Measurements from ENCODE around the gene LMX1B.

The LMX1B gene

DNA sequence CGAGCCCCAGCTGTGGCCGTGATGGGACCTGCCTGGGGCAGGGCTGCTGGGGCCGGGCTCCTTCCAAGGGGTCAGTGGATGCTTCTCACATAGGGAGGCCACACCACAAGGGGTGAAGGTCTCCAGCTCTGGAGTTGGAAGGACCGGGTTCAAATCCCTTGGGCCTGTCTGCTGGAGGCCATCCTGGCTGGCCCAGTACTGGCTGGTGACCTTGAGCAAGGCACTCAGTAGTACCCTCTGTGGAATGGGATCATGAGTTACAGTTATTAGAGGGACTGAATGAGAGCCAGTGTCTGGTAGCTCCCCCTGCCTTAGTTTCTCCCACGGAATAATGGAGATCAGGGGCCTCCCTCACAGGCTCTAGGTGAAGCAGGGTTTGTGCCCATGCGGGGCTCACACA is 58.3 kb downstream of the LMX1B start (continued):
- TF ChIP-seq, protein P1, sequence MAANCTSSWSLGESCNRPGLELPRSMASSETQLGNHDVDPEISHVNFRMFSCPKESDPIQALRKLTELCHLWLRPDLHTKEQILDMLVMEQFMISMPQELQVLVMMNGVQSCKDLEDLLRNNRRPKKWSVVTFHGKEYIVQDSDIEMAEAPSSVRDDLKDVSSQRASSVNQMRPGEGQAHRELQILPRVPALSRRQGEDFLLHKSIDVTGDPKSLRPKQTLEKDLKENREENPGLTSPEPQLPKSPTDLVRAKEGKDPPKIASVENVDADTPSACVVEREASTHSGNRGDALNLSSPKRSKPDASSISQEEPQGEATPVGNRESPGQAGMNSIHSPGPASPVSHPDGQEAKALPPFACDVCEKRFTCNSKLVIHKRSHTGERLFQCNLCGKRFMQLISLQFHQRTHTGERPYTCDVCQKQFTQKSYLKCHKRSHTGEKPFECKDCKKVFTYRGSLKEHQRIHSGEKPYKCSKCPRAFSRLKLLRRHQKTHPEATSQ (tag by site-specific recombination; IDR thresholded peaks at IDR 0.05), result no peak
- TF ChIP-seq ZNF830 (tag by site-specific recombination; IDR thresholded peaks at IDR 0.05; ENCODE audit: low read depth), result no peak
- TF ChIP-seq, protein P2, sequence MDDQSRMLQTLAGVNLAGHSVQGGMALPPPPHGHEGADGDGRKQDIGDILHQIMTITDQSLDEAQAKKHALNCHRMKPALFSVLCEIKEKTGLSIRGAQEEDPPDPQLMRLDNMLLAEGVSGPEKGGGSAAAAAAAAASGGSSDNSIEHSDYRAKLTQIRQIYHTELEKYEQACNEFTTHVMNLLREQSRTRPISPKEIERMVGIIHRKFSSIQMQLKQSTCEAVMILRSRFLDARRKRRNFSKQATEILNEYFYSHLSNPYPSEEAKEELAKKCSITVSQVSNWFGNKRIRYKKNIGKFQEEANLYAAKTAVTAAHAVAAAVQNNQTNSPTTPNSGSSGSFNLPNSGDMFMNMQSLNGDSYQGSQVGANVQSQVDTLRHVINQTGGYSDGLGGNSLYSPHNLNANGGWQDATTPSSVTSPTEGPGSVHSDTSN (CRISPR knock-in tag; IDR thresholded peaks at IDR 0.05), result no peak
- no peak for TF ChIP-seq ZNF404 (tag by site-specific recombination; IDR thresholded peaks at IDR 0.05)
- TF ChIP-seq, protein P3, sequence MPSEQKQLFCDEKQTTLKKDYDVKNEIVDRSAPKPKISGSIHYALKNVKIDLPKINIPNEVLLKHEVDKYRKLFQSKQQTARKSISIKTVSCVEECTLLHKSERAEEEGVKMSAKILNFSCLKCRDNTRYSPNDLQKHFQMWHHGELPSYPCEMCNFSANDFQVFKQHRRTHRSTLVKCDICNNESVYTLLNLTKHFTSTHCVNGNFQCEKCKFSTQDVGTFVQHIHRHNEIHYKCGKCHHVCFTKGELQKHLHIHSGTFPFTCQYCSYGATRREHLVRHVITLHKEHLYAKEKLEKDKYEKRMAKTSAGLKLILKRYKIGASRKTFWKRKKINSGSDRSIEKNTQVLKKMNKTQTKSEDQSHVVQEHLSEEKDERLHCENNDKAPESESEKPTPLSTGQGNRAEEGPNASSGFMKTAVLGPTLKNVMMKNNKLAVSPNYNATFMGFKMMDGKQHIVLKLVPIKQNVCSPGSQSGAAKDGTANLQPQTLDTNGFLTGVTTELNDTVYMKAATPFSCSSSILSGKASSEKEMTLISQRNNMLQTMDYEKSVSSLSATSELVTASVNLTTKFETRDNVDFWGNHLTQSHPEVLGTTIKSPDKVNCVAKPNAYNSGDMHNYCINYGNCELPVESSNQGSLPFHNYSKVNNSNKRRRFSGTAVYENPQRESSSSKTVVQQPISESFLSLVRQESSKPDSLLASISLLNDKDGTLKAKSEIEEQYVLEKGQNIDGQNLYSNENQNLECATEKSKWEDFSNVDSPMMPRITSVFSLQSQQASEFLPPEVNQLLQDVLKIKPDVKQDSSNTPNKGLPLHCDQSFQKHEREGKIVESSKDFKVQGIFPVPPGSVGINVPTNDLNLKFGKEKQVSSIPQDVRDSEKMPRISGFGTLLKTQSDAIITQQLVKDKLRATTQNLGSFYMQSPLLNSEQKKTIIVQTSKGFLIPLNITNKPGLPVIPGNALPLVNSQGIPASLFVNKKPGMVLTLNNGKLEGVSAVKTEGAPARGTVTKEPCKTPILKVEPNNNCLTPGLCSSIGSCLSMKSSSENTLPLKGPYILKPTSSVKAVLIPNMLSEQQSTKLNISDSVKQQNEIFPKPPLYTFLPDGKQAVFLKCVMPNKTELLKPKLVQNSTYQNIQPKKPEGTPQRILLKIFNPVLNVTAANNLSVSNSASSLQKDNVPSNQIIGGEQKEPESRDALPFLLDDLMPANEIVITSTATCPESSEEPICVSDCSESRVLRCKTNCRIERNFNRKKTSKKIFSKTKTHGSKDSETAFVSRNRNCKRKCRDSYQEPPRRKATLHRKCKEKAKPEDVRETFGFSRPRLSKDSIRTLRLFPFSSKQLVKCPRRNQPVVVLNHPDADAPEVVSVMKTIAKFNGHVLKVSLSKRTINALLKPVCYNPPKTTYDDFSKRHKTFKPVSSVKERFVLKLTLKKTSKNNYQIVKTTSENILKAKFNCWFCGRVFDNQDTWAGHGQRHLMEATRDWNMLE (tag by site-specific recombination; conservative IDR thresholded peaks at IDR 0.05; ENCODE audit: low read depth), result no peak
- TF ChIP-seq ZNF585B (tag by site-specific recombination; IDR thresholded peaks at IDR 0.05), result no peak
- no peak for TF ChIP-seq ZNF677 (tag by site-specific recombination; IDR thresholded peaks at IDR 0.05)
- TF ChIP-seq, protein P4, sequence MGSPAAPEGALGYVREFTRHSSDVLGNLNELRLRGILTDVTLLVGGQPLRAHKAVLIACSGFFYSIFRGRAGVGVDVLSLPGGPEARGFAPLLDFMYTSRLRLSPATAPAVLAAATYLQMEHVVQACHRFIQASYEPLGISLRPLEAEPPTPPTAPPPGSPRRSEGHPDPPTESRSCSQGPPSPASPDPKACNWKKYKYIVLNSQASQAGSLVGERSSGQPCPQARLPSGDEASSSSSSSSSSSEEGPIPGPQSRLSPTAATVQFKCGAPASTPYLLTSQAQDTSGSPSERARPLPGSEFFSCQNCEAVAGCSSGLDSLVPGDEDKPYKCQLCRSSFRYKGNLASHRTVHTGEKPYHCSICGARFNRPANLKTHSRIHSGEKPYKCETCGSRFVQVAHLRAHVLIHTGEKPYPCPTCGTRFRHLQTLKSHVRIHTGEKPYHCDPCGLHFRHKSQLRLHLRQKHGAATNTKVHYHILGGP (tag by site-specific recombination; IDR thresholded peaks at IDR 0.05), result no peak
- no peak for TF ChIP-seq ZNF391 (tag by site-specific recombination; IDR thresholded peaks at IDR 0.05; ENCODE audit: borderline replicate concordance, low read depth)
- no peak for TF ChIP-seq ZNF416 (tag by site-specific recombination; IDR thresholded peaks at IDR 0.05)
- TF ChIP-seq ZNF423 (tag by site-specific recombination; IDR thresholded peaks at IDR 0.05), result no peak

DNA sequence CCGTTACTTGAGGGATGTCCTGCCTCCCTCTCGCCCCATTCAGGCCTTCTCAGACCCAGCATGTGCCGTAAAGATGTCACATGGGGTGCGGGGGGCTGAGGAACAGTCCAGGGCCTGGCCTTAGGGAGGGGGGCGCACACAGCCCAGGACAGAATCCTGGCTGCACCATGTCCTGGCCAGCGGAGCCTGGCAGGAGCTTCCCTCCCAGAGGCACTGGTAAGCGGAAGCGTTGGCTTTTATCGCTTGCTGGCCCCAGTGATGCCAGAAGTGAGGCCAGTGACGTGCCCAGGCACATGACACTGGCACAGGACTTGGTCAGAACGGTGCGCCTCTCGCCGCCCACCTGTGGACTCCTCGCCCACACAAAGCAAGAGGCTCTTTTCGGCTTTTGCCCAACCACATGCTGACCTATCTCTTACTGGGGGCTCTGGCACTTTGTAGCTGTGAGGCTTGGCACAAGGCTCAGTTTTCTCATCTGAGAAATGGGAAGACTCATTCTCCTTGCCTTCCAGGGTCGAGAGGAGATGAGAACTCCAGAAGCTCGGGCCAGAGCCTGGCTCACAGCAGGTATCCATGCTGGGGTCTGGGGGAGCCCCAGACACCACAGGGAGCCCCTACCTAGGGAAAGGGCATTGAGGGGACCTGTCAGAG is 59.0 kb downstream of the LMX1B start:
- Histone ChIP-seq H3K36me3 (ENCODE audit: control insufficient read depth in 2 of 2, insufficient read depth in 1 of 2, low read length in 2 of 2) (no peaks in the 10 kb centered on the region), H3K4me3 (ENCODE audit: low read depth, low read length) (no peak overlapping the region), H3K9me3 (ENCODE audit: control insufficient read depth, insufficient read depth, low read depth, low read length) (no peaks in the 10 kb centered on the region), H3K27ac (ENCODE audit: extremely low read depth, low read depth, low read length) (no peak overlapping the region), H3K4me1 (ENCODE audit: control insufficient read depth, insufficient read depth, low read length) (peaks cover 6% of the 10 kb centered on the region; the same call in 1 of the 2 replicates)
- ChIA-PET POLR2A (interaction anchor here (1.2 to 1.5 kb wide), 2 partner anchors 31 to 32 kb away, joined by 3 read pairs; no protein-coding TSS in a partner anchor), CTCF (interaction anchor here (1.5 kb wide), 1 partner anchor 18 kb away, joined by 6 read pairs; no protein-coding TSS in a partner anchor)
- no peak for TF ChIP-seq ZFP41 (tag by site-specific recombination; IDR thresholded peaks at IDR 0.05; ENCODE audit: borderline replicate concordance)
- no peak for TF ChIP-seq ZNF394 (tag by site-specific recombination; IDR thresholded peaks at IDR 0.05; ENCODE audit: borderline replicate concordance)
- no peak for TF ChIP-seq ZNF416 (tag by site-specific recombination; IDR thresholded peaks at IDR 0.05)
- no peak for TF ChIP-seq ZNF223 (tag by site-specific recombination; IDR thresholded peaks at IDR 0.05)
- TF ChIP-seq ZNF560 (tag by site-specific recombination; IDR thresholded peaks at IDR 0.05; ENCODE audit: borderline replicate concordance), result no peak
- no peak for TF ChIP-seq ZNF433 (tag by site-specific recombination; IDR thresholded peaks at IDR 0.05; ENCODE audit: low read depth)
- no peak for TF ChIP-seq GLI4 (tag by site-specific recombination; IDR thresholded peaks at IDR 0.05)
- TF ChIP-seq, protein P5, sequence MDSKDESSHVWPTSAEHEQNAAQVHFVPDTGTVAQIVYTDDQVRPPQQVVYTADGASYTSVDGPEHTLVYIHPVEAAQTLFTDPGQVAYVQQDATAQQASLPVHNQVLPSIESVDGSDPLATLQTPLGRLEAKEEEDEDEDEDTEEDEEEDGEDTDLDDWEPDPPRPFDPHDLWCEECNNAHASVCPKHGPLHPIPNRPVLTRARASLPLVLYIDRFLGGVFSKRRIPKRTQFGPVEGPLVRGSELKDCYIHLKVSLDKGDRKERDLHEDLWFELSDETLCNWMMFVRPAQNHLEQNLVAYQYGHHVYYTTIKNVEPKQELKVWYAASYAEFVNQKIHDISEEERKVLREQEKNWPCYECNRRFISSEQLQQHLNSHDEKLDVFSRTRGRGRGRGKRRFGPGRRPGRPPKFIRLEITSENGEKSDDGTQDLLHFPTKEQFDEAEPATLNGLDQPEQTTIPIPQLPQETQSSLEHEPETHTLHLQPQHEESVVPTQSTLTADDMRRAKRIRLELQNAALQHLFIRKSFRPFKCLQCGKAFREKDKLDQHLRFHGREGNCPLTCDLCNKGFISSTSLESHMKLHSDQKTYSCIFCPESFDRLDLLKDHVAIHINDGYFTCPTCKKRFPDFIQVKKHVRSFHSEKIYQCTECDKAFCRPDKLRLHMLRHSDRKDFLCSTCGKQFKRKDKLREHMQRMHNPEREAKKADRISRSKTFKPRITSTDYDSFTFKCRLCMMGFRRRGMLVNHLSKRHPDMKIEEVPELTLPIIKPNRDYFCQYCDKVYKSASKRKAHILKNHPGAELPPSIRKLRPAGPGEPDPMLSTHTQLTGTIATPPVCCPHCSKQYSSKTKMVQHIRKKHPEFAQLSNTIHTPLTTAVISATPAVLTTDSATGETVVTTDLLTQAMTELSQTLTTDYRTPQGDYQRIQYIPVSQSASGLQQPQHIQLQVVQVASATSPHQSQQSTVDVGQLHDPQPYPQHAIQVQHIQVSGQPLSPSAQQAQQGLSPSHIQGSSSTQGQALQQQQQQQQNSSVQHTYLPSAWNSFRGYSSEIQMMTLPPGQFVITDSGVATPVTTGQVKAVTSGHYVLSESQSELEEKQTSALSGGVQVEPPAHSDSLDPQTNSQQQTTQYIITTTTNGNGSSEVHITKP (tag by site-specific recombination; IDR thresholded peaks at IDR 0.05), result no peak
- TF ChIP-seq YY1 (tag by site-specific recombination; IDR thresholded peaks at IDR 0.05), result no peak
- no peak for TF ChIP-seq ZNF623 (tag by site-specific recombination; IDR thresholded peaks at IDR 0.05)
- no peak for TF ChIP-seq EGR2 (tag by site-specific recombination; IDR thresholded peaks at IDR 0.05; ENCODE audit: low read depth)
- no peak for TF ChIP-seq TCF7L2 (IDR thresholded peaks at IDR 0.05; ENCODE audit: borderline replicate concordance, low read depth, low read length)
- TF ChIP-seq OSR2 (tag by site-specific recombination; IDR thresholded peaks at IDR 0.05), result no peak
- no peak for TF ChIP-seq ZNF292 (tag by site-specific recombination; IDR thresholded peaks at IDR 0.05; ENCODE audit: borderline replicate concordance, low read depth)

Data from HEK293 (cell line).